NCI-H1930 (cell line): ENCODE data around the gene KCNK5.

ENCODE experiments used
- DNase-seq, 2 experiments: peaks; one replicate each; lab custom pipeline; 2025; lab: John Stamatoyannopoulos, UW

KCNK5 gene

DNA sequence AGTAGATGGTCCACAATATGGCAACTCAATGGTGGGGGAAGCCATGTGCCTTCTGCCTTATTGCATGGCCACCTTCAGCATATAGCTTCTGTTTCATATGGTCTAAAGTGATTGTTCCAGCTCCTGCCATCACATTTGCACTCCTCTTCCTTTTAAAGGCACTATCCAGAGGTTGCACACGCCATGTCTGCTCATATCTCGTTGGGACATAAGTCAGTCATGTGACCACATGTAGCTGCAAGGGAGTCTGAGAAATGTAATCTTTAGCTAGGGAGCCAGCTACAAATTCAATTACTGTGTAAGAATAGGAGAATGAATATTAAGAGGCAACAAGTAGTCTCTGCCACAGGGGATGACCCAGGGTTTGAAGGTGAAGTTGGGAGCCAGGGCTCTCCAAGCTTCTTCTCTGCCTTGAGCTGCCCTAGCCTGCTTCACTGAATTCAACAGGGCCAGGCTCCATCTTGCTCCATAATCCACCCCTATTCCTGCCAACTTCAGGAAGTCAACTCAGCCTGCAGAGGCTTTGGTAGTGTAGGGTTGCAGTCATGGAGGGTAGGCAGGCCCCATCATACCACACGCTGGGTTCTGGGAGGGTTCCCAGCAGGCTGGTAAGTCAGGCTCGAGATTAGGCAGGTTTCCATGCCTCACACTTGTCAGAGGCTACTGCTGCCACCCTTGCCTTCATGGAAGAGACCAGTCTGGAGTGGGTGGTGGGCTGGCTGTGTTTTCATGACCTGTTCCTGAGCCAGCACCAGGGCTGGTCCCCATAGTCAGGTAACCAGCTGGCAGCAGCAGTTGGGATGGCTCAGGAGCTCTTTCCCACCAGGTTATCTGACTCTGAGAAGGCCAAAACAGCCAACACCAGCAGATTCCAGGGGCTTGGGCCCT lies 57.5 kb downstream of the KCNK5 start:
- DNase-seq: no peak

DNA sequence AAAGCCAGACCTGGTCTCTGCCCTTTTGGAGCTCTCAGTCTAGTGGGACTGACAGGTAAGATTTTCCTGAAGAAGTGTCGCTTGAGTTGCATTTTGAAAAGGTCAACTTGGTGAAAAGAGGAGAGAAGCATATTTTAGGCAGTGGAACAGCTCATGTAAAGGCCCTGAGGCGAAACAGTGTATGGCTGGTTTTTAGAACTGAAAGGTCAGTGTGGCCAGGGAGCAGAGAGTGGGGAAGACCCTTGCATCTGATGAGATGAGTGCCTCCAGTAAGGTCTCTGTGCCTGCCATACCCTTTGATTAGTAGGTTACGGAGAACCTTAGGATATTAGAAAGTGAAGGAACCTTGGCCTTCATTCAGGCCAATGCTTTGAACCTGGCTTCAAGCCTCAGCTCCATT lies 58.4 kb downstream of the KCNK5 start:
- DNase-seq: no peak

DNA sequence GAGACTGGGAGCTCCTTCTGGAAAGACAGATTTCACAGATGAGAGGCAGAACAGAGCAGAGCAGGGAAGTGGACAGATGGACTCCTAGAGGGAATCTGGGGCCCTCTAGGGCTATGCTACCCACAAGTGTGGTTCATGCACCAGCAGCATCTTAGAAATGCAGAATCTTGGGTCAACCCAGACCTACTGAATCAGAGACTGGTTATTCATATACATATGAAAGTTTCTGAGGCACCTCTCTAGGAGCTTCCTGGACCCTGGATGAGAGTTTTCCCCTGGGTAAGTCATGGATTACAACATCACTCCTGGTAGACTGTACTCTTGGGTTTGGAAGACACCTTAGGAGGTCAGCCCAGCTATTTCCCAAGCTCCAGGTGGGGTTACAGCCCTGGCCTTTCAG lies 58.9 kb downstream of the KCNK5 start:
- DNase-seq: no peak

DNA sequence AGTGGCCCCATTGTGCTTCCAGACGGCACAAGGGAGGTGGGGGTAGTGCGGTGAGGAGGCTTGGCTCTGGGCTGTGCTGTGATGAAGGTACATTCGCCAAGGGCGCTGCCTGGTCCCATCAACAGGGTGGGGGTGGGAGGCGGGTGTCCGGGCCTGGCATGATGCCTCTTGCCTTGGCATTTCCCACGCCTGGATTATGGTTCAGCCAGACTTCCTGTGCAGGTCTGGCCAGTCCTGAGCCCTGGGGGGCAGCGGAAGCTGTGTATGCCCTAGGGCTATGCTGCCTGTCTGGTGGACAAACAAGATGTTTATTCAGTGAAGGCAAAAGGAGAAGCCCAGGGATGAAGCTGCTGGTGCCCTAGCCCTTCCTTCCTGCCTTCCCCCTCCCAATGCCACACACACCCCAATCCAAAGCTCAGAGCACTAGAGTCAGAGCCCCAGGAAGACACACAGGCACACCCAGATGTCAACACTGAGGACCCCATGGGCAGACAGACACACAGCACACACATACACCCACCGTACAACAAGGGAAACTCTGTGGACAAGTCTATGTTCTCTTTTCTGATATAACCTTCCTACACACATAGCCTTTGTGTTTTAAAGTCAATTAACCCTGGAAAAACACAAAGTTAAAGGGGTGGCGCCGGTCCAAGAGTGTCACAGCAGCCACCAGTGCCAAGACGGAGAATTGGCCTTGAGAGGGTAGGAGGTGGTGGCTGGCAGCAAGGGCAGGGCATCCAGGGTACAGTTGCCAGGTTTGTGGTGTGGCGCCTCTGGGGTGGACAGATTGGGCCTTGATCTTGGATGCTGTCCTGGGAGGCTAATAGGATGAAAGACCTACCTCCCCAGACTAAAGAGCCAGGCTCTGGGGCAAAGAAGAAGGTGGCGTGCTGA lies 59.6 kb downstream of the KCNK5 start:
- DNase-seq: no peak

- DNase-seq: no peak
These were observed 61.2 kb downstream of the KCNK5 start for GRCh38 chr6:39167866-39168625.

- no peak for DNase-seq
These were observed 62.0 kb downstream of the KCNK5 start for GRCh38 chr6:39167321-39167720.

GRCh38 chr6:39166912-39167290 lies 62.4 kb downstream of the KCNK5 start:
- no peak for DNase-seq

- DNase-seq: peak; percentile 64 to 71
These were observed 62.9 kb downstream of the KCNK5 start for GRCh38 chr6:39166189-39166911.

- no peak for DNase-seq
These were observed 71.8 kb downstream of the KCNK5 start for GRCh38 chr6:39157511-39157910.

DNA sequence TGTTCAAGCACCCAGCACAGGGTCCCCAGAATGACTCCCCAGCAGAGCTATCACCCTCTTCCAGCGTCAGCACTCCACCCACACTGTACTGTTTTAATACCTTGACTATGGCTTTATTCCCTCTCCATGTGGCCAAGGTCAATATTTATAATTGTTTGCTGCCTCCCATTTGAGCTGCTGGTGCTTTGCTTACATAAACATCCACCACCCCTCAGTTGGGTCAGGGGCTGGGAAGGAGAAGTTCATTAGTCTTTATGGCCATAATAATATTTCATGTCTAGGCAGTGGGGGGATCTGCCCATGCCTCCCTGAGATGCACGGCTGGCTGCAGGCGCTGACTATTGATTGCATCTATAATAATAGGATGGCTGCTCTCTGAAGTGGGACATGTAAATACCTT lies 72.5 kb downstream of the KCNK5 start:
- DNase-seq: no peak

GRCh38 chr6:39154705-39155104 lies 74.6 kb downstream of the KCNK5 start:
- DNase-seq: no peak

DNA sequence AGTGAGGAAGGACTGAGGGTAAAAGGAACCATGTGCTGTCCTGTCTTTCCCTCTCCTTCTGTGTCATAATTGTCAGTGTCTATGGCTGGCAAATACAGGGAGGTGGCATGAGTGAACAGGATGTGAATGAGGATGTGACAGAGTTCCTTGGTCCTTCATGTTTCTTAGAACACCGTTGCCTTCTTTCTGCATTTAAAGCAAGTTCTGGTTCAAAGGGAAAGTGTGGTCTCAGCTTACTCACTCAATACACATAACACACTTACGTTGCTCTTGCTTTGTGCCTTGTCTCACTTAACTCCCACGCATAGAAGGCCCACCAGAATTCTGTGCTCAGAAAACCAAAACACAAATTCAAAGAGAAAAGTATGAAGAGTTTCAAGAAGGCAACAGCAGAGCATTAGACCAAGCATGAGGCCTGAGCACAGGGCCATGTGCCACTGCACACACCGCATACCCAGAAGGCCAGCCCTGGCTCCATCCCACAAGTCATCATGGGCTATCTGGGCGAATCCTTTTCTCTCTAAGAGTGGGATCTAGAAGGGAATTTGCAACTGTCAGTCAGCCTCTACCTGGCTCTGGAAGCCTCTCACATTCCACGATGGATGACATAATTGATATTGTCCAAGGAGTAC lies 75.4 kb downstream of the KCNK5 start:
- DNase-seq: no peak

DNA sequence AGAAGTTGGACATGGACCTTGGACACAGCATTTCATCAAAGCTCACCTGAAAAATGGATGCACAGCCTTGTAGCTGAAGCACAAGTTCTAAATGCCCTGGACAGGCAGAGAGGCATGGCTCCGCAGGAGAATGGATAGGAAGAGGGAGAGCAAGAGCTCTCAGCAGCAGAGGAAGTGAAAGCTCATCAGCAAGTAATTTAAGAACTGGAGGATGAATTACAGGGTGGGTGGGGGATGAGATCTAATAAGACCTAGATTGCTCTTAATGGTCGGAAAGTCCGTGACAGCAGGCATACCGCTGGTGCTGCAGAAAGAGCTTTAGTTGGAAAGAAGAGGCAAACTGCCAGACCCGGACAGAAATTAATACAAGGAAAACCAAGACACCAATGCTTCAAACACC lies 77.0 kb downstream of the KCNK5 start:
- no peak for DNase-seq

DNA sequence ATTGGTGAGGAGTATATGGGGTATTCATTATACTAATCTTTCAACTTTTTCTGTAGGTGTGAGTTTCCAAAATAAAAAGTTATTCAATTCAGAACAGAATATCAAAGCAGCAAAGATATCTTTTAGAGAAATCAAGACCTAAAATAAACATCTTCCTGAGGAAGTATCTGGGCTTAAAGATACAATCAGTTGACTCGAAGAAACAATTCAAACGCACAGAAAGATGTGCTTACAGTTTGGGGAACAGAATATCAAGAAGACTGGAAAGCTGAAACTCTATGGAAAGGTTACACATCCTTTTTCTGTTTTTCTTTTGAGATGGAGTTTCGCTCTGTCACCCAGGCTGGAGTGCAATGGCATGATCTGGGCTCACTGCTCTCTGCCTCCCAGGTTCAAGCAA lies 78.1 kb downstream of the KCNK5 start:
- DNase-seq: no peak

DNA sequence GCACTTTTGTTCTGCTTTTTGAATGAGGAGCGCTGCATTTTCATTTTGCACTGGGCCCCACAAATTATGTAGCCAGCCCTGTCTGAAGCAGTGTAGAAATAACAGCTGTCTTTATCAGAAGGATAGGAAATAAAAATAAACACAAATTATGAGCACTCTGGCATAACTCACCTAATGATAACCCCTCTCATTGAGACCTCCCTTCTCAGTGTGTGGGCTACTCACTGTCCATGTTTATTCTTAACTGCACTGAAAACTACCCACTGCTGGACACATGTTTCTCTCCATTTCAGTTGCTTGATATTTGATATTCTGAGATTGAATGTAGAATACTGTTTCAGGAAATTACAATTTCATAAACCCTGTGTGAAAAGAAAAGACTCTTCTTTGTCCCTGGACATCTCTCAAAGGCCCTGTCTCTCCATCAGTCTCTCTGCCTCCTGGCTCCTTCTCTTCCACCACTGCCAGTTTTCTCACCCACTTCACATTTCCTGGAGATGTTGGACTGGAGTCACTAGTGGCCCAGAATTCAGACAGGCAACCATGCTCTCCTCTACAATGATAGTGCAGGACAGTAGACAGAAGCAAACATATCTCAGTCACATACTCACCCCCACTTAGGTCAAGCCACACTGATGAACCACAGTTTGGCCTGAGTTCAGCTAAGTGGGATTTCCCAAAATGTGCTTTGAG lies 84.6 kb downstream of the KCNK5 start:
- no peak for DNase-seq

DNA sequence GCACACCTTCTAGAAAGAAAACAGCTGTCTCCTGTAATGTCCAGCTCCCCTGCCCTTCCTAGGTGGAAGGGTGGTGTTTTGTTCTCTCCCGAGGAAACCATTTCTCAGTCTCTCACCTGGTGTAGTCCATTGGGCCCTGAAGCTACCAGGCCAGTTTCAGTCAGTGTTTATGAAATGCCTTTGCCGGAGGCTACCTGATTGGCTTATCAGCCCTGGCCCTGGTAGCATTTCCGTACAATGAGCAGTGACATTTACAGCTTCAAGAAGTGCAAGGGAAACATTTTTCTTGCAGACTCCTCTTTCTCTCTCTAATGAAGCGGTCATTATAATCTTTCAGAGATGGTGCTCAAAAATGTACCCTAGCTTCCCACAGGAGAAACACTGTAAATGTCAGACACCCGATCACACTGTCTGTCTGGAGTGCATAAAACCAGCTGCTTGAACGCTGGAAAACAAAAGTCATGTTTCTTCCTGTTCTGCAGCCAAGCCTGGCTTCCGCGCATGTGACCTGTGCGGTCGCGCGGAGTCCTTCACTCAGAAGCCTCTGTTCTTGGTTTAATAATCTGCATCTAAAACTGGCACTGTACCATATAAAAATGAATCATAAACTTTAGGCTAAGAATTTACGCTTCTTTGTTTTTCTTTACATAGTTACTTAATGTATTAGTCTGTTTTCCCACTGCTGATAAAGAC lies 85.9 kb downstream of the KCNK5 start:
- DNase-seq: no peak

GRCh38 chr6:39140556-39141167 lies 88.6 kb downstream of the KCNK5 start:
- no peak for DNase-seq
